PC-3 (cell line): ENCODE data around the gene PRKN.

Experiments used
- EZH2 ChIP-seq: fragments of 300-600 bp; sonication (generic); IDR thresholded peaks from one replicate; pipeline ENCODE4 v1.6.1; 2017; ENCODE audit warnings: antibody characterized with exemption, mild to moderate bottlenecking, low read length; ENCODE audit not compliant: unreplicated experiment
- EZH2phosphoT487 ChIP-seq: fragments of 300-600 bp; sonication (generic); IDR thresholded peaks from 2 replicates; pipeline ENCODE4 v1.6.1; 2018; ENCODE audit warnings: mild to moderate bottlenecking, antibody characterized with exemption, low read length, borderline replicate concordance
- TF ChIP-seq, protein P1 (sequence below): fragments of 300-600 bp; sonication (generic); conservative IDR thresholded peaks from 2 replicates; pipeline ENCODE4 v1.5.1; 2017; ENCODE audit warnings: antibody characterized with exemption, low read depth, mild to moderate bottlenecking, low read length

GRCh38 chr6:161636882-161637430 is 1090.6 kb downstream of the PRKN start:
- TF ChIP-seq, protein P1, sequence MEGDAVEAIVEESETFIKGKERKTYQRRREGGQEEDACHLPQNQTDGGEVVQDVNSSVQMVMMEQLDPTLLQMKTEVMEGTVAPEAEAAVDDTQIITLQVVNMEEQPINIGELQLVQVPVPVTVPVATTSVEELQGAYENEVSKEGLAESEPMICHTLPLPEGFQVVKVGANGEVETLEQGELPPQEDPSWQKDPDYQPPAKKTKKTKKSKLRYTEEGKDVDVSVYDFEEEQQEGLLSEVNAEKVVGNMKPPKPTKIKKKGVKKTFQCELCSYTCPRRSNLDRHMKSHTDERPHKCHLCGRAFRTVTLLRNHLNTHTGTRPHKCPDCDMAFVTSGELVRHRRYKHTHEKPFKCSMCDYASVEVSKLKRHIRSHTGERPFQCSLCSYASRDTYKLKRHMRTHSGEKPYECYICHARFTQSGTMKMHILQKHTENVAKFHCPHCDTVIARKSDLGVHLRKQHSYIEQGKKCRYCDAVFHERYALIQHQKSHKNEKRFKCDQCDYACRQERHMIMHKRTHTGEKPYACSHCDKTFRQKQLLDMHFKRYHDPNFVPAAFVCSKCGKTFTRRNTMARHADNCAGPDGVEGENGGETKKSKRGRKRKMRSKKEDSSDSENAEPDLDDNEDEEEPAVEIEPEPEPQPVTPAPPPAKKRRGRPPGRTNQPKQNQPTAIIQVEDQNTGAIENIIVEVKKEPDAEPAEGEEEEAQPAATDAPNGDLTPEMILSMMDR, result no peak
- TF ChIP-seq EZH2phosphoT487 (no peak), EZH2 (no peak)
